Cardiac muscle cell (in vitro differentiated cells and primary cell): ENCODE measurements around the gene PVRIG. TPM values are rescaled to one million over a fixed set of nuclear protein-coding genes. Genes with fewer than 3 reads are reported as not detected.
"Not testable (repeated sequence)": the region's sequence is repeated elsewhere in the genome, so short reads cannot be mapped to it uniquely, and the experiment has no call there.

Source experiments
- DNase-seq, 2 donors: peaks; one replicate each; pipeline versions ENCODE4 v3.0.0 to v3.0.0-alpha.2; 2010 to 2017; ENCODE audit warnings: low read depth in 1 of 2, low spot score in 1 of 2
- H3K27ac ChIP-seq: fragments of 200-600 bp; sonication (generic); 2 replicates; pipeline ENCODE4 v1.5.1; 2016
- H3K27me3 ChIP-seq: fragments of 200-600 bp; sonication (generic); 2 replicates; pipeline ENCODE4 v1.6.0; 2016; ENCODE audit warnings: control low read depth
- H3K36me3 ChIP-seq: fragments of 200-600 bp; sonication (generic); 2 replicates; pipeline ENCODE4 v1.5.1; 2016; ENCODE audit warnings: control low read depth
- H3K4me1 ChIP-seq: fragments of 200-600 bp; sonication (generic); 2 replicates; pipeline ENCODE4 v1.8.1; 2017; ENCODE audit warnings: low read depth, mild to moderate bottlenecking, mixed run types
- H3K4me3 ChIP-seq: fragments of 200-600 bp; sonication (generic); 2 replicates; pipeline ENCODE4 v1.5.1; 2016; ENCODE audit warnings: mild to moderate bottlenecking
- H3K9me3 ChIP-seq: fragments of 200-600 bp; sonication (generic); 2 replicates; pipeline ENCODE4 v1.5.1; 2017; ENCODE audit warnings: low read depth, mild to moderate bottlenecking, control low read depth
- polyA plus RNA-seq: library from polyadenylated mRNA; unstranded; fragments of >200 nt; fragmentation: Nextera tagmentation; extraction: Ambion mirVana; gene quantifications from 2 replicates; pipeline ENCODE4 v1.2.1, GENCODE V29; 2016
- total RNA-seq: library from RNA; depleted of rRNA; stranded (reverse); fragments of >200 nt; gene quantifications from 2 replicates; pipeline ENCODE4 v1.2.3, GENCODE V29; 2016
- TF ChIP-seq, protein P1 (sequence below): IDR thresholded peaks from 2 replicates; pipeline ENCODE4 v1.5.1; 2012; ENCODE audit warnings: low read depth, mild to moderate bottlenecking, low read length

The PVRIG gene
- total and polyA plus RNA-seq, 2 experiments from 2014 or later, result 0.15 to 2.3 TPM

DNA sequence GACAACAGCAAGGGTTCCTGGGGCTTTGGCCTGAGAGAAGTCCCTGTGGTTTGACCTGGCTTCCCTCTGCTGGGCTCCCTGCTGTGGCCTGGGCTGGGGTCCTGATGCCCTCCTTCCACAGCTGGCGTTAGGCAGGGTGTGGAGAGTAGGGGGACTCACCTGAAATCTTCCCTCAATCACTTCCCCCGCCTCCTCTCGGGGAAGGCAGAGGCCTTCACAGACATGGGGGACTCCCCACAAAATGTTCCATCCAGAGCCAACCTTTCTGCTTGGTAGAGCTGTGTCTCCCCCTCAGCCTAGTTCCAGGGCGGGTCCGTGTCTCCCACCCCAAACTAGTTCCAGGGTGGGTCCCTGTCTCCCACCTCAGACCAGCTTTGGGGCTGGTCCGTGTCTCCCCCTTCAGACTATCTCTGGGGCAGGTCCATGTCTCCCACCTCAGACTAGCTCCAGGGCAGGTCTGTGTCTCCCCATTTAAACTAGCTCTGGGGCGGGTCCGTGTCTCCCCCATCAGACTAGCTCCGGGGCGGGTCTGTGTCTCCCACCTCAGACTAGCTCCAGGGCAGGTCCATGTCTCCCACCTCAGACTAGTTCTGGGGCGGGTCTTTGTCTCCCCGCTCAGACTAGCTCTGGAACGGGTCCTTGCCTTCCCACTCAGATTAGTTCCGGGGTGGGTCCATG is 2.2 kb downstream of the PVRIG start:
- Histone ChIP-seq H3K36me3 (peaks cover 2% of the 10 kb centered on the region), H3K27ac (no peak overlapping the region), H3K4me3 (no peak overlapping the region), H3K9me3 (no peaks in the 10 kb centered on the region), H3K4me1 (peaks cover 4% of the 10 kb centered on the region), H3K27me3 (no peaks in the 10 kb centered on the region)
- TF ChIP-seq, protein P1, sequence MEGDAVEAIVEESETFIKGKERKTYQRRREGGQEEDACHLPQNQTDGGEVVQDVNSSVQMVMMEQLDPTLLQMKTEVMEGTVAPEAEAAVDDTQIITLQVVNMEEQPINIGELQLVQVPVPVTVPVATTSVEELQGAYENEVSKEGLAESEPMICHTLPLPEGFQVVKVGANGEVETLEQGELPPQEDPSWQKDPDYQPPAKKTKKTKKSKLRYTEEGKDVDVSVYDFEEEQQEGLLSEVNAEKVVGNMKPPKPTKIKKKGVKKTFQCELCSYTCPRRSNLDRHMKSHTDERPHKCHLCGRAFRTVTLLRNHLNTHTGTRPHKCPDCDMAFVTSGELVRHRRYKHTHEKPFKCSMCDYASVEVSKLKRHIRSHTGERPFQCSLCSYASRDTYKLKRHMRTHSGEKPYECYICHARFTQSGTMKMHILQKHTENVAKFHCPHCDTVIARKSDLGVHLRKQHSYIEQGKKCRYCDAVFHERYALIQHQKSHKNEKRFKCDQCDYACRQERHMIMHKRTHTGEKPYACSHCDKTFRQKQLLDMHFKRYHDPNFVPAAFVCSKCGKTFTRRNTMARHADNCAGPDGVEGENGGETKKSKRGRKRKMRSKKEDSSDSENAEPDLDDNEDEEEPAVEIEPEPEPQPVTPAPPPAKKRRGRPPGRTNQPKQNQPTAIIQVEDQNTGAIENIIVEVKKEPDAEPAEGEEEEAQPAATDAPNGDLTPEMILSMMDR, result no peak
- no peak for DNase-seq

DNA sequence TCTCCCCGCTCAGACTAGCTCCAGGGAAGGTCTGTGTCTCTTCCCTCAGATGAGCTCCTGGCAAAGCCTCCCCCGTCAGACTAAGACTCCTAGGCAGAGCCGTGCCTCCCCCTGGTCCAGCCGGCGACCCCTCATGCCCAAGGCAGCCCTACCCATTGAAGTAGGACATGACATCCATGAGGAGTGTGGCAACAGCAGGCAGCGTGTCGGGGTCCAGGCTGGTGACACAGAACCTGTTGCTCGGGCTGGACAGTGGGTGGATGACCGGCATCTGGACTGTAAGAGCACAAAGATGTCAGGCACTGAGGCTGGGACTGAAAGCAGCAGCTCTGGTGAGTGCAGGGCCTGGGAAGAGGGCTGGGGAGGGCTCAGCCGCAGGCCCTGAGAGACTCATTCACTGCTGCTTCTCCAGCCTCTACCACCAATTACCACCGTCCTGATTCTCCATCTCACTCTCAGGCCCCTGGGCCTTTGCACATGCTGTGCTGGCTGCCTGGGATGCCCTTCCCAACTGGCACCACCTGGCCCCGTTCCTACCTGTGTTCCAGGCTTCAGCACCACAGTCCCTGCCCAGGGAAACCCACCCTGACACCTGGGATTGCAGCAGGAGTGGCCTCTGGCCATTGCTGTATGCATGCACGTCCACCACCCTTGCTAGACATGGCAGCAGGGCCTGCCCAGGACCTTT is 2.8 kb downstream of the PVRIG start:
- no peaks in the 10 kb centered on the region for H3K27me3 ChIP-seq
- DNase-seq, result no peak
- H3K27ac ChIP-seq, result no peak overlapping the region
- peaks cover 4% of the 10 kb centered on the region for H3K4me1 ChIP-seq
- TF ChIP-seq, protein P1, result no peak
- peaks cover 2% of the 10 kb centered on the region for H3K36me3 ChIP-seq
- H3K4me3 ChIP-seq, result no peak overlapping the region
- H3K9me3 ChIP-seq, result no peaks in the 10 kb centered on the region

DNA sequence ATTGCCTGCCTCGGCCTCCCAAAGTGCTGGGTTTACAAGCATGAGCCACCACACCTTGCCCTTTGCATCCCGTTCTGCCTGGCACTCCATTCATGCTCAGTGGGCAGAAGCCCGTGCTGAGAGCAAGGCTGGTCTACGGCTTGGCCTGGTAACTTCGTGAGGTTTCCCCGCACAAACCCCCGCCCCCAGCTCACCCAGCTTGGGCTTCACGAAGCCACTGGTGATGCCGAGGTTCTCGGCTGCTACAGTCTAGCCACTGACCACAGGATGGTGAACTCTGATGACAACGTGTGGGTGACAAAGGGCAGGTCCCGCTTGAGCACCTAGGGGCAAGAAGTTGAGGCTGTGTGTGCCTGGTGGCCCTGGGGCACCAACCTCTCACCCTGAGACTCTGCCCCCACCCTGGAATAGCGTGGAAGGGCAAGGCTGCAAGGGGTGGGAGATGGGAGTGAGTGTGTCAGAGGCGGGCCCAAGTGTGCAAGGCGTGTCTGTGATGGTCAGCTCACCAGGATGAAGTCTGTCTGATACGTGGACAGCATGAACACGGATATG is 3.7 kb downstream of the PVRIG start:
- H3K27me3 ChIP-seq, H3K9me3 ChIP-seq, H3K36me3 ChIP-seq, H3K27ac ChIP-seq, DNase-seq, H3K4me3 ChIP-seq, H3K4me1 ChIP-seq: not testable (repeated sequence)

DNA sequence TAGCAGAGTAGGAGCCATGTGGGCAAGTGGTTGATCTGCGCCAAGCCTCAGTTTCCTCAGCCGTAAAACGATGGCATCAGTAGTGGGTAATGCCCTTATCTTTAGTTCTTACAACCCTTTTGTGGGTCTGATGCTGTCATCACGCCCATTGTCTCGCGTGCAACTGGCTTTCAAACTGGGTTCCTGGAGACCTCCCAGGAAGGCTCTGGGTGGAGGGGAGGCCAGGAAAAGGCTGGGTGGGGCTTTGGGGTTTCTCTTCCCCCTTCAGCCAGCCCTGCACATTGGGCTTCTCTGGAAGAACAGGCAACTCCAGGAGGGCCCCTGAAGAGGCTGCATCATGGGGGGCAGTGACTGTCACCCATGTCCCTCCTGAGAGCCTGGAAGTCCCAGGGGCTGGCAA is 5.1 kb downstream of the PVRIG start:
- H3K4me1 ChIP-seq, H3K4me3 ChIP-seq, DNase-seq, H3K36me3 ChIP-seq, H3K27me3 ChIP-seq, H3K27ac ChIP-seq, H3K9me3 ChIP-seq: not testable (repeated sequence)

DNA sequence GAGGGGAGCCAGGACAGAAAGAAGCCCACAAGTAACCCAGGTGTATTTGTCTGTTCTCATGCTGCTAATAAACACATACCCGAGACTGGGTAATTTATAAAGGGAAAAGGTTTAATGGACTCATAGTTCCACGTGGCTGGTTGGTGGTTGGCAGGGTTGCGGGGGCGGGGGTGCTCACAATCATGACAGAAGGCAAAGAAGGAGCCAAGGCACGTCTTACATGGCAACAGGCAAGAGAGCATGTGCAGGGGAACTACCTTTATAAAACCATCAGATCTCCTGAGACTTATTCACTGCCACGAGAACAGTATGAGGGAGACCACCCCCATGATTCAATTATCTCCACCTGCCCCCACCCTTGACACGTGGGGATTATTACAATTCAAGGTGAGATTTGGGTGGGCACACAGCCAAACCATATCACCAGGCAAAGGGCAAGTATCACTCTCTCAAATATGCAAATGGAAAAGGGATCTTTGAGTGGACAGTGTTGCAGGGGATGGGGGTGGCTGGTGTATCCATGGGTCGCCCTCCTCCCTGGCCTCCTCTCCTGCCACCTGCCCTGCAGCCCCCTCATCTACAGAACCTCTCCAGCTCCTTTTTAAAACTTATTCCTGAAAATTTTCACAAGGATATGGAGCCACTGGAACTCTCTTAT is 15.0 kb downstream of the PVRIG start:
- not testable (repeated sequence) for H3K4me1 ChIP-seq, H3K9me3 ChIP-seq, H3K27ac ChIP-seq, H3K4me3 ChIP-seq, H3K36me3 ChIP-seq, DNase-seq, H3K27me3 ChIP-seq

DNA sequence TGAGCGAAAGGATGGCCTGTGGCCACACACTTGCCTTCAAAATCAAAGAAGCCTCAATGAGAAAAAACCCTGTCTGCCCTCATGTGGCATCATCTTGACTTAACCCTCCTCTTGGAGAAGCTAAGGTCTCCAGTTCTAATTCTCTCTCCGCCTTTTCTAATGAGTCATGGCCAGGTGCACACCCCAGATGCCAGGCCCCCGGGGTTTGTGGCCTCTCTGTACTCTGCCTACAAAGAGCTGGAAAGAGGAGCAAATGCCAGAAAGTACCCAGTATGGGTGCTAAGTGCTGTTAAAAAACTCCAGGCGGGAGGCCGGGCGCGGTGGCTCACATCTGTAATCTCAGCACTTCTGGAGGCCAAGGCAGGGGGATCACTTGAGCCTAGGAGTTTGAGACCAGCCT is 20.2 kb downstream of the PVRIG start:
- not testable (repeated sequence) for DNase-seq, H3K36me3 ChIP-seq, H3K9me3 ChIP-seq, H3K4me3 ChIP-seq, H3K27me3 ChIP-seq, H3K27ac ChIP-seq, H3K4me1 ChIP-seq

DNA sequence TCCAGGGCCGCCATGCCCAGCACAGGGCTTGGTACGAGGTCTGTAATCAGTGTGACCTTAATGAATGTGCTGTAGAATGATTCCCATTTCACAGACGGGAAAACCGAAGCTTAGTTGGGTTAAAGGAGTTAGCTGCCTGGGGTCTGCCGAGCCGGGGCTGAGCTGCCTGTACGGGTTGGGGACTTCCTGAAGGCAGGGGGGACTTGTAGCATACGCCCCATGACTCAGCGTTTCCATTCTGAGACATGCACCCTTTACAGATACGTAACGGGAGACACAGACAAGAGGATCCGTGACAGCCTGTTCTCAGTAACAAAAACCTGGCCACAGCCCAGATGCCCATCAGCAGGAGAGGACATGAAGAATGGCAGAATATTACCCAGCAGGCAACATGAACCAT is 23.6 kb downstream of the PVRIG start:
- H3K36me3 ChIP-seq, H3K4me1 ChIP-seq, H3K4me3 ChIP-seq, H3K27ac ChIP-seq, H3K27me3 ChIP-seq, H3K9me3 ChIP-seq: not testable (repeated sequence)
- peak in 1 of 2 donors; percentile 12 for DNase-seq

DNA sequence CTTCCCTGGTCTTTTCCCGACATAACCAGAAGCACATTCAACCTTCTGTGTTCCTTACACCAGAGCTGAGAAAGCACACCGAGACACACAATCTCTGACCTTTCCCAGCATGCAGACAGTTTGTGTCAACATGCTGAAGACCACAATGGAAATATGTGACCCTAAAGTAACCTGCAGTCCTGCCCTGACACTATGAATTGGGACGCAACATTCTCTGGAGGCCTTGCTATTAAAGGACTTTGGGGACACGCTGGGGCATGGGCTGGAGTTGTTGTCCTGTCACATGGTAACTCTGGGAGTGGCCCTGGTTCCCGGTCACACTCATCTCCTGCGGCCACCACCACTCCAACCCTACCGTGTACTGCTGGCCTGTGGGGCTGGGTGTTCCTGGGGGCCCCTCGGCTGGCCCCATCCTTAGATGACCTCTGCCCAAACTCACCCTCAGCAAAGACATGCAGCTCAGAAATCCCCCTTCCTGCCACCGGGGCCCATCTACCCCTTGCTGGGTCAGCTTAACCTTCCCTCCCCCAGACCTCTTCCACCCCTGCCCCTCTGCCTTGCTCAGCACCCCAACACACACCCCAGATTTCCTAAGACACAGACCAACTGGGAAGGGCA is 25.3 kb downstream of the PVRIG start:
- not testable (repeated sequence) for H3K27me3 ChIP-seq, H3K36me3 ChIP-seq, H3K9me3 ChIP-seq, DNase-seq, H3K4me1 ChIP-seq, H3K4me3 ChIP-seq
- H3K27ac ChIP-seq, result peak overlapping the region; percentile 64

DNA sequence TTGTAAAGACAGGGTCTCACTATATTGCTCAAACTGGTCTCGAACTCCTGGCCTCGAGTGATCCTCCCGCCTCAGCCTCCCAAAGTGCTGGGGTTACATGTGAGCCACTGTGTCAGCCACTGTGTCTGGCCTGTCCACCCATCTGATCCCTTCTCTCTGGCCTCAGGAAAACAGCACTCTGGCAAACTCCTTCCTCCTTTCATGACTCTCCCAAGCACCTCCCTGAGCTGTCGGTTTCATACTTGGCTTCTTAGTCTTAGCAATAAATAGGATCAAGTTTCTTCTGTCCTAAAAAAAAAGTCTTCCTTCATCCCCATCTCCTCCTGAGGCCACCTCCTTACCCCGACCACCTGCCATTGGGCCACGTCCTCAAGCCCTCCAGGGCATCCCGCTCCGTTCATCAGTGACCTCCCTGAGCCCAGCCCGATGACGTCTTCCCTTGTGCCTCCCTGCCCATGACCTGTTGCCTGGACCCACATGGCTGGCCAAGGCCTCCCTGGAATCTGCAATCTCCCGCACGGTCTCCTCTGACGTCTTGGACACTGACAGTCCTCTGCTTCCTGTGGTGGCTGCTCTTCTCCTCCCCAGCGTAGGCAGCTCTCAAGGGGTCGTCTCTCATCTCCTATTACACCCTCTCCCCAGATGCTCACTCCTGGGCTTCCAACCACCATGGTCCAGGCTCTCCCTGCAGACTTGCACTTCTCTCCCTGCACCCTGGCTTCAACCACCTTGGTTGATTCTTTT is 26.5 kb downstream of the PVRIG start:
- not testable (repeated sequence) for H3K4me3 ChIP-seq, H3K27ac ChIP-seq, H3K36me3 ChIP-seq, H3K9me3 ChIP-seq, H3K27me3 ChIP-seq, H3K4me1 ChIP-seq, DNase-seq

DNA sequence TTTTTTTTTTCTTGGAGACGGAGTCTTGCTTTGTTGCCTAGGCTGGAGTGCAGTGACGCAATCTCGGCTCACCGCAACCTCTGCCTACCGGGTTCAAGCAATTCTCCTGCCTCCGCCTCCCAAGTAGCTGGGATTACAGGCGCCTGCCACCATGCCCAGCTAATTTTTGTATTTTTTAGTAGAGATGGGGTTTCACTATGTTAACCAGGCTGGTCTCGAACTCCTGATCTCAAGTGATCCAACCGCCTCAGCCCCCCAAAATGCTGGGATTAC is 27.1 kb downstream of the PVRIG start:
- not testable (repeated sequence) for H3K4me3 ChIP-seq, H3K27me3 ChIP-seq, DNase-seq, H3K36me3 ChIP-seq, H3K4me1 ChIP-seq, H3K9me3 ChIP-seq
- peak overlapping the region; percentile 67 for H3K27ac ChIP-seq
